Glutamatergic neuron (in vitro differentiated cells): ENCODE data around the gene MITD1. TPM values are rescaled to one million over a fixed set of nuclear protein-coding genes. Genes with fewer than 3 reads are reported as not detected.
A peak's percentile ranks its signal among the peaks of the same experiment; 100 is the strongest.

ENCODE experiments used
- DNase-seq: peaks from one replicate; pipeline ENCODE4 v3.0.0; 2022
- H3K27ac Mint-ChIP-seq: one replicate; pipeline ENCODE4 v1.8.0; 2020; ENCODE audit warnings: mild to moderate bottlenecking, mixed read lengths, inconsistent platforms; ENCODE audit not compliant: unreplicated experiment
- H3K27me3 Mint-ChIP-seq: one replicate; pipeline ENCODE4 v1.8.0; 2020; ENCODE audit warnings: mild to moderate bottlenecking, moderate library complexity, mixed read lengths, inconsistent platforms; ENCODE audit not compliant: unreplicated experiment
- H3K36me3 Mint-ChIP-seq: one replicate; pipeline ENCODE4 v1.8.0; 2020; ENCODE audit warnings: mild to moderate bottlenecking, mixed read lengths, inconsistent platforms; ENCODE audit not compliant: unreplicated experiment
- H3K4me1 Mint-ChIP-seq: one replicate; pipeline ENCODE4 v1.8.0; 2020; ENCODE audit warnings: mild to moderate bottlenecking, low read depth, mixed read lengths, inconsistent platforms; ENCODE audit not compliant: unreplicated experiment
- H3K4me3 Mint-ChIP-seq: one replicate; pipeline ENCODE4 v1.8.0; 2020; ENCODE audit warnings: mild to moderate bottlenecking, mixed read lengths, inconsistent platforms; ENCODE audit not compliant: unreplicated experiment
- H3K9me3 Mint-ChIP-seq: one replicate; pipeline ENCODE4 v1.8.0; 2020; ENCODE audit warnings: mild to moderate bottlenecking, moderate library complexity, mixed read lengths, inconsistent platforms; ENCODE audit not compliant: unreplicated experiment
- CTCF ChIP-seq: fragments of 200-600 bp; sonication (generic); IDR thresholded peaks from one replicate; pipeline ENCODE4 v1.5.0; 2021; ENCODE audit not compliant: partially characterized antibody, unreplicated experiment
- total RNA-seq: library from RNA; stranded (reverse); fragmentation: NEBNext Ultra II Directional; extraction: Animal tissue kit (Norgen Biotek cat#: 25700); gene quantifications from one replicate; pipeline ENCODE4 v1.2.1, GENCODE V29; 2021; ENCODE audit not compliant: unreplicated experiment

The MITD1 gene
- total RNA-seq, 1 donor from 2014 or later = 18.6 TPM

DNA sequence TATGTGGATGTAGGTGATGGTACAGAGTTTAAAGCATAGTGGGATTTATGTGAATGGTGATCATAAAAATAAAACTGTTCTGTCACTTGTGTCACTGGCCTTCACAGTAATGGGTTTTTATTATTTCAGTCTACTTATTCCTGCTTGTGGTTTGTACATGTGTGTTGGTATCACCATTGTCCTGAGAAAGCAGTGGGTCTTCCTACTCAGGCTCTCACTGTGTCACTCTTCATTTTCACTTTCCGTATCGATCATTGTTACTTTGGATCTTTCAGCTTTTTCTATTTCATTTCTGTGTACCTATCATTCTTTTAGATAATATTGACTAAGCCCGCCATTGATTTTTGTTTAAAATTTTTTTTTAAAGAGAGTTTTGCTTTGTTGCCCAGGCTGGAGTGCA lies 7.5 kb upstream of the MITD1 start:
- no peaks in the 10 kb centered on the region for H3K9me3 Mint-ChIP-seq
- H3K4me3 Mint-ChIP-seq = no peak overlapping the region
- TF ChIP-seq CTCF = no peak
- DNase-seq = no peak
- H3K27ac Mint-ChIP-seq = no peak overlapping the region
- H3K27me3 Mint-ChIP-seq = peaks cover 2% of the 10 kb centered on the region
- peaks cover 4% of the 10 kb centered on the region for H3K36me3 Mint-ChIP-seq
- peaks cover 3% of the 10 kb centered on the region for H3K4me1 Mint-ChIP-seq

GRCh38 chr2:99187011-99187410 lies 6.2 kb upstream of the MITD1 start:
- Mint-ChIP-seq H3K36me3 (peaks cover 4% of the 10 kb centered on the region), H3K4me1 (peaks cover 6% of the 10 kb centered on the region), H3K4me3 (no peak overlapping the region), H3K27ac (no peak overlapping the region), H3K9me3 (no peaks in the 10 kb centered on the region), H3K27me3 (peaks cover 2% of the 10 kb centered on the region)
- TF ChIP-seq CTCF = no peak
- DNase-seq = no peak

GRCh38 chr2:99184811-99185210 lies 4.0 kb upstream of the MITD1 start:
- no peak overlapping the region for H3K27ac Mint-ChIP-seq
- no peaks in the 10 kb centered on the region for H3K36me3 Mint-ChIP-seq
- no peak for TF ChIP-seq CTCF
- peaks cover 9% of the 10 kb centered on the region for H3K4me1 Mint-ChIP-seq
- H3K27me3 Mint-ChIP-seq = peaks cover 2% of the 10 kb centered on the region
- H3K4me3 Mint-ChIP-seq = no peak overlapping the region
- H3K9me3 Mint-ChIP-seq = peaks cover 4% of the 10 kb centered on the region
- DNase-seq = no peak

DNA sequence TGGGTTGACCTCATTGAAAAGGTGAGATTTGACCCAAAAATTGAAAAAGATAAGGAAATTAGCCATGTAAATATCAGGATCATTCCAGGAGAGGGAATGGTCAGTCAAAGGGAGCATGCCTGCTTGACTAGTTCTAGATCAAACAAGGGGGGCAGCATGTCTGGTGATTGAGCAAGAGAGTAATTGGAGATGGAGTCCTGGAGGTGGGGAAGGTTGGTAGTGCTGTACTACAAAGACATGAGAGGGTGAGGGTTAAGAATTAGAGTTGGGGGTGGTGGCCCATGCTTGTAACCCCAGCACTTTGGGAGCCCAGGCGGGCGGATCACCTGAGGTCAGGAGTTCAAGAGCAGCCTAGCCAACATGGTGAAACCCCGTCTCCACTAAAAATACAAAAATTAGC lies 2.2 kb upstream of the MITD1 start:
- H3K4me3 Mint-ChIP-seq = peak overlapping the region; percentile 9
- peak overlapping the region; percentile 0 for H3K27ac Mint-ChIP-seq

GRCh38 chr2:99181624-99182000 lies 754 bp upstream of the MITD1 start:
- TF ChIP-seq CTCF = no peak
- no peaks in the 10 kb centered on the region for H3K36me3 Mint-ChIP-seq
- H3K4me1 Mint-ChIP-seq = peaks cover 9% of the 10 kb centered on the region
- H3K4me3 Mint-ChIP-seq = peak overlapping the region; percentile 99
- peaks cover 2% of the 10 kb centered on the region for H3K27me3 Mint-ChIP-seq
- peaks cover 4% of the 10 kb centered on the region for H3K9me3 Mint-ChIP-seq
- DNase-seq = no peak
- peak overlapping the region; percentile 89 for H3K27ac Mint-ChIP-seq

More for the DNA sequence above, 2.2 kb upstream of the MITD1 start:
- Mint-ChIP-seq H3K4me1 (peaks cover 9% of the 10 kb centered on the region), H3K36me3 (no peaks in the 10 kb centered on the region), H3K9me3 (peaks cover 4% of the 10 kb centered on the region), H3K27me3 (peaks cover 2% of the 10 kb centered on the region)
- no peak for TF ChIP-seq CTCF
- DNase-seq = no peak
